Neural cell (in vitro differentiated cells): ENCODE data around the gene PTPRU. TPM values are rescaled to one million over a fixed set of nuclear protein-coding genes. Genes with fewer than 3 reads are reported as not detected.

Experiments
- H2AFZ ChIP-seq: fragments of 200-600, 300-800 bp; sonication (generic), shearing (Covaris generic); 2 replicates; pipeline ENCODE4 v1.6.0; 2014; ENCODE audit warnings: low read depth, mild to moderate bottlenecking, antibody characterized with exemption, low read length, moderate library complexity
- H3F3A ChIP-seq: fragments of 200-600 bp; shearing (Covaris generic); 2 replicates; pipeline ENCODE4 v1.6.1; 2016; ENCODE audit warnings: mild to moderate bottlenecking, moderate library complexity, mixed read lengths, antibody characterized with exemption, low read length; ENCODE audit not compliant: insufficient read depth, poor library complexity, severe bottlenecking
- H3K27ac ChIP-seq: fragments of 200-600, 300-800 bp; sonication (generic), shearing (Covaris generic); 2 replicates; pipeline ENCODE4 v1.5.1; 2014; ENCODE audit warnings: mild to moderate bottlenecking, low read length, moderate library complexity
- H3K27me3 ChIP-seq: fragments of 300-800, 200-600 bp; sonication (generic), shearing (Covaris generic); 2 replicates; pipeline ENCODE4 v1.6.0; 2014; ENCODE audit warnings: mild to moderate bottlenecking, low read depth, low read length, moderate library complexity; ENCODE audit not compliant: insufficient read depth
- H3K36me3 ChIP-seq: fragments of 300-800, 200-600 bp; sonication (generic), shearing (Covaris generic); 2 replicates; pipeline ENCODE4 v1.5.1; 2014; ENCODE audit warnings: mild to moderate bottlenecking, antibody characterized with exemption, low read length, moderate library complexity; ENCODE audit not compliant: insufficient read depth
- H3K4me2 ChIP-seq: fragments of 300-800, 200-600 bp; sonication (generic), shearing (Covaris generic); 2 replicates; pipeline ENCODE4 v1.6.0; 2014; ENCODE audit warnings: mild to moderate bottlenecking, low read length
- H3K4me3 ChIP-seq: fragments of 300-800, 200-600 bp; sonication (generic), shearing (Covaris generic); 2 replicates; pipeline ENCODE4 v1.5.1; 2014; ENCODE audit warnings: mild to moderate bottlenecking, low read length, moderate library complexity
- H3K79me2 ChIP-seq: fragments of 200-600 bp; shearing (Covaris generic); replicated peaks from 2 replicates; pipeline ENCODE4 v1.6.0; 2014; ENCODE audit warnings: mild to moderate bottlenecking, low read length, moderate library complexity; ENCODE audit not compliant: insufficient read depth
- H3K9ac ChIP-seq: fragments of 300-800, 200-600 bp; sonication (generic), shearing (Covaris generic); 2 replicates; pipeline ENCODE4 v1.6.1; 2016; ENCODE audit warnings: mild to moderate bottlenecking, low read length, mixed read lengths
- H3K9me2 ChIP-seq: fragments of 200-600 bp; shearing (Covaris generic); 2 replicates; pipeline ENCODE4 v1.6.1; 2016; ENCODE audit warnings: mild to moderate bottlenecking, low read length, mixed read lengths; ENCODE audit not compliant: insufficient read depth
- H3K9me3 ChIP-seq: fragments of 200-600, 300-800 bp; sonication (generic), shearing (Covaris generic); 2 replicates; pipeline ENCODE4 v1.6.1; 2016; ENCODE audit warnings: mild to moderate bottlenecking, mixed run types, low read length, moderate library complexity, mixed read lengths
- H4K20me1 ChIP-seq: fragments of 200-600 bp; shearing (Covaris generic); 2 replicates; pipeline ENCODE4 v1.6.1; 2016; ENCODE audit warnings: mild to moderate bottlenecking, mixed run types; ENCODE audit not compliant: insufficient read depth
- CTCF ChIP-seq: fragments of 450-650 bp; IDR thresholded peaks from 2 replicates; pipeline ENCODE4 v1.5.1; 2014; ENCODE audit warnings: antibody characterized with exemption, mild to moderate bottlenecking, moderate library complexity; ENCODE audit not compliant: poor library complexity, severe bottlenecking
- EP300 ChIP-seq: fragments of 450-650 bp; conservative IDR thresholded peaks from 2 replicates; pipeline ENCODE4 v1.6.1; 2014; ENCODE audit warnings: antibody characterized with exemption, mild to moderate bottlenecking, moderate library complexity; ENCODE audit not compliant: poor library complexity, severe bottlenecking
- EZH2 ChIP-seq: fragments of 200-600, 300-800 bp; shearing (Covaris generic), sonication (generic); IDR thresholded peaks from 2 replicates; pipeline ENCODE4 v1.6.1; 2014; ENCODE audit warnings: antibody characterized with exemption, low read length, borderline replicate concordance, mild to moderate bottlenecking; ENCODE audit not compliant: insufficient read depth, poor library complexity, severe bottlenecking
- MXI1 ChIP-seq: fragments of 450-650 bp; conservative IDR thresholded peaks from 2 replicates; pipeline ENCODE4 v1.6.1; 2014; ENCODE audit warnings: antibody characterized with exemption, mild to moderate bottlenecking; ENCODE audit not compliant: poor library complexity, severe bottlenecking
- POLR2AphosphoS5 ChIP-seq: IDR thresholded peaks from 2 replicates; pipeline ENCODE4 v1.6.1; 2012
- RAD21 ChIP-seq: fragments of 450-650 bp; conservative IDR thresholded peaks from 2 replicates; pipeline ENCODE4 v1.6.1; 2014; ENCODE audit warnings: antibody characterized with exemption, mild to moderate bottlenecking, moderate library complexity
- SMC3 ChIP-seq: fragments of 450-650 bp; conservative IDR thresholded peaks from 2 replicates; pipeline ENCODE4 v1.6.1; 2014; ENCODE audit warnings: antibody characterized with exemption, mild to moderate bottlenecking, moderate library complexity; ENCODE audit not compliant: poor library complexity
- TAF1 ChIP-seq: IDR thresholded peaks from 2 replicates; pipeline ENCODE4 v1.6.1; 2012; ENCODE audit warnings: low read depth
- polyA plus RNA-seq: library from polyadenylated mRNA; depleted of rRNA; stranded (reverse); fragments of >200 nt; gene quantifications from 2 replicates; pipeline ENCODE4 v1.2.3, GENCODE V29; 2014
- TF ChIP-seq, protein P1 (sequence below): IDR thresholded peaks from 2 replicates; pipeline ENCODE4 v1.6.1; 2012; ENCODE audit warnings: borderline replicate concordance

The PTPRU gene
- polyA plus RNA-seq, 1 donor from 2014 or later: 5.0 TPM

DNA sequence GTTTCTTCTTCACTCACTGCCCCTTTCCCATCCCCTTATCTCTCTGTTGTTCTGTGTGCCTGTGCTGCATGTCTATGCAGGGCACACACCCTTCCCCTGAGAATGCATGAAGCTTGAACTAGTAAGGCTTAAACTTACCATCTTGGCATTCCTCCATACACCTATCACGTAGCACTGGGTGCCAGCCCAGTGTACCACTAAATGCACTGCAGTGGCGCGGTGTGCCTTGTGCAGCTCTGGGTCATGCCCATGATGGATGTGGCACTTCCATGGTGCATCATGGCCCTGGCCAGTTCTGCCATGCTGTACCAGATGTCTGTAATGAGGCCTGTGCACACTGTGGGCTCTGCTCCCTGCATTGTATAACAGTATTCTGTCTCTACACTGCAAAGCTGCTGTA lies 10.7 kb downstream of the PTPRU start:
- no peaks in the 10 kb centered on the region for H3F3A ChIP-seq
- H3K9ac ChIP-seq: no peak overlapping the region
- H3K4me3 ChIP-seq: no peak overlapping the region
- H3K9me2 ChIP-seq: no peaks in the 10 kb centered on the region
- TF ChIP-seq MXI1 (no peak), CTCF (no peak), EP300 (no peak), POLR2AphosphoS5 (no peak), RAD21 (no peak), SMC3 (no peak), TAF1 (no peak), EZH2 (no peak)
- TF ChIP-seq, protein P1, sequence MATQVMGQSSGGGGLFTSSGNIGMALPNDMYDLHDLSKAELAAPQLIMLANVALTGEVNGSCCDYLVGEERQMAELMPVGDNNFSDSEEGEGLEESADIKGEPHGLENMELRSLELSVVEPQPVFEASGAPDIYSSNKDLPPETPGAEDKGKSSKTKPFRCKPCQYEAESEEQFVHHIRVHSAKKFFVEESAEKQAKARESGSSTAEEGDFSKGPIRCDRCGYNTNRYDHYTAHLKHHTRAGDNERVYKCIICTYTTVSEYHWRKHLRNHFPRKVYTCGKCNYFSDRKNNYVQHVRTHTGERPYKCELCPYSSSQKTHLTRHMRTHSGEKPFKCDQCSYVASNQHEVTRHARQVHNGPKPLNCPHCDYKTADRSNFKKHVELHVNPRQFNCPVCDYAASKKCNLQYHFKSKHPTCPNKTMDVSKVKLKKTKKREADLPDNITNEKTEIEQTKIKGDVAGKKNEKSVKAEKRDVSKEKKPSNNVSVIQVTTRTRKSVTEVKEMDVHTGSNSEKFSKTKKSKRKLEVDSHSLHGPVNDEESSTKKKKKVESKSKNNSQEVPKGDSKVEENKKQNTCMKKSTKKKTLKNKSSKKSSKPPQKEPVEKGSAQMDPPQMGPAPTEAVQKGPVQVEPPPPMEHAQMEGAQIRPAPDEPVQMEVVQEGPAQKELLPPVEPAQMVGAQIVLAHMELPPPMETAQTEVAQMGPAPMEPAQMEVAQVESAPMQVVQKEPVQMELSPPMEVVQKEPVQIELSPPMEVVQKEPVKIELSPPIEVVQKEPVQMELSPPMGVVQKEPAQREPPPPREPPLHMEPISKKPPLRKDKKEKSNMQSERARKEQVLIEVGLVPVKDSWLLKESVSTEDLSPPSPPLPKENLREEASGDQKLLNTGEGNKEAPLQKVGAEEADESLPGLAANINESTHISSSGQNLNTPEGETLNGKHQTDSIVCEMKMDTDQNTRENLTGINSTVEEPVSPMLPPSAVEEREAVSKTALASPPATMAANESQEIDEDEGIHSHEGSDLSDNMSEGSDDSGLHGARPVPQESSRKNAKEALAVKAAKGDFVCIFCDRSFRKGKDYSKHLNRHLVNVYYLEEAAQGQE: no peak
- no peak overlapping the region for H3K27ac ChIP-seq
- no peaks in the 10 kb centered on the region for H4K20me1 ChIP-seq
- no peak overlapping the region for H3K4me2 ChIP-seq
- no peaks in the 10 kb centered on the region for H3K36me3 ChIP-seq
- no peaks in the 10 kb centered on the region for H3K9me3 ChIP-seq
- no peaks in the 10 kb centered on the region for H3K79me2 ChIP-seq
- H2AFZ ChIP-seq: no peak overlapping the region
- H3K27me3 ChIP-seq: no peaks in the 10 kb centered on the region

DNA sequence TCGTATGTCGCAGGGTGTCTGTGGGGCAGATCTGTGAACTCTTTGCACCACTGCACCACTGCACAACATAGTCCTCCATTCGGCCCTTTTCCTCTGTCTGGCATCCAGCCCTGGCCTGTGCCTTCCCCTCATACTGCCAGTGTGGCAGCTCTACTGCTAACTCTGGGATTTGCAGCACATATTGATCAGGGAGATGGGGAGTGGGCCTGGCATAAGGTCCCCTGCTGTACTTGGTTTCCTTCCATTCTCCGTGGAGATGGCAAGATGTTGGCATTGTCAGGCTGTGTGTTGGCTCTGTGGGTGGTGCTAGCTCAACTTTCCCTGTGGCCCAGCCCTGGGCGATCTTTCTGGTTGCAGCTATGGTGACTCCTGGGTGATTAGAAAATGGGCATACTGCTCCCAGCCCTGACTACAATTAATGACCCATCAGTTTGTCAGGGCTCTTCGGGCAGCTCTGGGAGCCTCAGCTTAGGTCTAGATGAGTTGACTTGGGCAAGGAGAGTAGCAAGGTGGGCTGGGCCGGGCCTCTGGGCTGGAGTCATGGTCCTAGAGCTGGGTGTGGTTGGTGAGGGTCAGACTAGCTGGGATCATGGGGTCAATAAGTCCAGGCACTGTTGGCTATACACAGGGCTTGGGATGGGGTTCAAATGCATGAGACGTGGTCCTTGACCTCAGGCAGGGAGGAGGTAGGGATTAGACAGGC lies 11.4 kb downstream of the PTPRU start:
- H3K9me3 ChIP-seq: no peaks in the 10 kb centered on the region
- no peak overlapping the region for H3K4me3 ChIP-seq
- no peaks in the 10 kb centered on the region for H3K36me3 ChIP-seq
- no peaks in the 10 kb centered on the region for H3K79me2 ChIP-seq
- H2AFZ ChIP-seq: no peak overlapping the region
- H4K20me1 ChIP-seq: no peaks in the 10 kb centered on the region
- no peaks in the 10 kb centered on the region for H3F3A ChIP-seq
- H3K27me3 ChIP-seq: no peaks in the 10 kb centered on the region
- H3K9me2 ChIP-seq: no peaks in the 10 kb centered on the region
- H3K9ac ChIP-seq: no peak overlapping the region
- no peak overlapping the region for H3K4me2 ChIP-seq
- TF ChIP-seq MXI1 (no peak), EP300 (no peak), TAF1 (no peak), EZH2 (no peak), SMC3 (no peak), POLR2AphosphoS5 (no peak), CTCF (no peak), RAD21 (no peak)
- TF ChIP-seq, protein P1: no peak
- no peak overlapping the region for H3K27ac ChIP-seq
